Measurements from ENCODE around the gene TYK2.
"Not testable (repeated sequence)": the region's sequence is repeated elsewhere in the genome, so short reads cannot be mapped to it uniquely, and the experiment has no call there.

GRCh38 chr19:10366950-10367512 lies 13.3 kb downstream of the TYK2 start:
- not testable (repeated sequence) for TF ChIP-seq CTCF, POLR2A (IDR thresholded peaks at IDR 0.05)
